ENCODE data around the gene PI16.

The PI16 gene

DNA sequence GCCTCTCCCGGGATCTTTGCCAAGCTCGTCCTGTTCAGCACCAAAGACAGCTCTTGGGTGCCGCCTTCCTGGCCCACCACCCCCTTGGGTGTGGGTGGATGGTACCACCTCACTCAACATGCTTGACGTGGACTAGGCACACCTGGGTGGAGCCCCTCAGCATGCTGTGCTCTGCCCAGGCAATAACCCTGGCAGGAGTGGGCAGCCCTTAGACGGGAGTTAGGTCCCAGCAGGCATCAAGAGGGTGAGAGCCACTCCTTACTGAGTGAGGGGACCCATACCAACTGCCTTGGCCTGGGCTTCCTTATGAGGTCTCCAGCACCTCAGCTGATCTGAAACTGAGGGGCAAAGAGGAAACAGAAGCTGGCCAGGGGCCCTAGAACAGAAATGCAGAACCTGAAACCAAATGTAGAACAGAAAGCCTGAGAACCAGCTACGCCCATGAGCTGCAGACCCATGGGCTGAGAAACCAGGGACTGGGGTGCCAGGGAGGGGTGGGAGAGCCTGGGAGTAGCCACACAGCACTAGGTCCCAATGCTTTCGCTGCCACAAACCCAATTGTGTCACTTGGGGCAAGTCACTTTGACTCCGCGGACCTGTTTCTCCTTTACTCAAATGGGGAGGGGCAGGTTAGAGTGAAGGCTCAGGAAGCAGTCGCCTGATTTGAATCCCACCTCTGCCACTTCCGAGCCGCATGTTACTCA, 53.0 kb downstream of the PI16 start:
- Histone ChIP-seq H3K27ac (ENCODE audit: low read length) (no peak overlapping the region), H3K9me2 (replicated peaks; ENCODE audit: insufficient read depth, low read length) (no peaks in the 10 kb centered on the region), H3K4me1 (ENCODE audit: low read length) (peaks cover 32% of the 10 kb centered on the region), H3K9me3 (replicated peaks; ENCODE audit: insufficient read depth, low read length) (no peaks in the 10 kb centered on the region), H3K36me3 (replicated peaks; ENCODE audit: insufficient read depth, low read length) (no peaks in the 10 kb centered on the region), H3K4me3 (ENCODE audit: low read length) (no peak overlapping the region), H2AFZ (ENCODE audit: low read length) (no peak overlapping the region), H3K27me3 (replicated peaks; ENCODE audit: insufficient read depth, low read length) (no peaks in the 10 kb centered on the region), H3K79me2 (ENCODE audit: low read length) (no peaks in the 10 kb centered on the region), H3F3A (ENCODE audit: insufficient read depth, low read length) (0 out of 2 replicates have a peak, but pooled peaks cover 5% of the 10 kb centered on the region), H3K4me2 (ENCODE audit: low read depth, low read length) (no peak overlapping the region), H3K9ac (ENCODE audit: low read length) (no peak overlapping the region), H4K20me1 (ENCODE audit: insufficient read depth, low read length) (no peaks in the 10 kb centered on the region)
- DNase-seq = no peak
- TF ChIP-seq EZH2 (optimal IDR thresholded peaks at IDR 0.05; ENCODE audit: low read depth, low read length) (no peak), EZH2phosphoT487 (IDR thresholded peaks at IDR 0.05; ENCODE audit: low read length) (no peak)
- TF ChIP-seq, protein P1, sequence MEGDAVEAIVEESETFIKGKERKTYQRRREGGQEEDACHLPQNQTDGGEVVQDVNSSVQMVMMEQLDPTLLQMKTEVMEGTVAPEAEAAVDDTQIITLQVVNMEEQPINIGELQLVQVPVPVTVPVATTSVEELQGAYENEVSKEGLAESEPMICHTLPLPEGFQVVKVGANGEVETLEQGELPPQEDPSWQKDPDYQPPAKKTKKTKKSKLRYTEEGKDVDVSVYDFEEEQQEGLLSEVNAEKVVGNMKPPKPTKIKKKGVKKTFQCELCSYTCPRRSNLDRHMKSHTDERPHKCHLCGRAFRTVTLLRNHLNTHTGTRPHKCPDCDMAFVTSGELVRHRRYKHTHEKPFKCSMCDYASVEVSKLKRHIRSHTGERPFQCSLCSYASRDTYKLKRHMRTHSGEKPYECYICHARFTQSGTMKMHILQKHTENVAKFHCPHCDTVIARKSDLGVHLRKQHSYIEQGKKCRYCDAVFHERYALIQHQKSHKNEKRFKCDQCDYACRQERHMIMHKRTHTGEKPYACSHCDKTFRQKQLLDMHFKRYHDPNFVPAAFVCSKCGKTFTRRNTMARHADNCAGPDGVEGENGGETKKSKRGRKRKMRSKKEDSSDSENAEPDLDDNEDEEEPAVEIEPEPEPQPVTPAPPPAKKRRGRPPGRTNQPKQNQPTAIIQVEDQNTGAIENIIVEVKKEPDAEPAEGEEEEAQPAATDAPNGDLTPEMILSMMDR (IDR thresholded peaks at IDR 0.05; ENCODE audit: low read length) = no peak

DNA sequence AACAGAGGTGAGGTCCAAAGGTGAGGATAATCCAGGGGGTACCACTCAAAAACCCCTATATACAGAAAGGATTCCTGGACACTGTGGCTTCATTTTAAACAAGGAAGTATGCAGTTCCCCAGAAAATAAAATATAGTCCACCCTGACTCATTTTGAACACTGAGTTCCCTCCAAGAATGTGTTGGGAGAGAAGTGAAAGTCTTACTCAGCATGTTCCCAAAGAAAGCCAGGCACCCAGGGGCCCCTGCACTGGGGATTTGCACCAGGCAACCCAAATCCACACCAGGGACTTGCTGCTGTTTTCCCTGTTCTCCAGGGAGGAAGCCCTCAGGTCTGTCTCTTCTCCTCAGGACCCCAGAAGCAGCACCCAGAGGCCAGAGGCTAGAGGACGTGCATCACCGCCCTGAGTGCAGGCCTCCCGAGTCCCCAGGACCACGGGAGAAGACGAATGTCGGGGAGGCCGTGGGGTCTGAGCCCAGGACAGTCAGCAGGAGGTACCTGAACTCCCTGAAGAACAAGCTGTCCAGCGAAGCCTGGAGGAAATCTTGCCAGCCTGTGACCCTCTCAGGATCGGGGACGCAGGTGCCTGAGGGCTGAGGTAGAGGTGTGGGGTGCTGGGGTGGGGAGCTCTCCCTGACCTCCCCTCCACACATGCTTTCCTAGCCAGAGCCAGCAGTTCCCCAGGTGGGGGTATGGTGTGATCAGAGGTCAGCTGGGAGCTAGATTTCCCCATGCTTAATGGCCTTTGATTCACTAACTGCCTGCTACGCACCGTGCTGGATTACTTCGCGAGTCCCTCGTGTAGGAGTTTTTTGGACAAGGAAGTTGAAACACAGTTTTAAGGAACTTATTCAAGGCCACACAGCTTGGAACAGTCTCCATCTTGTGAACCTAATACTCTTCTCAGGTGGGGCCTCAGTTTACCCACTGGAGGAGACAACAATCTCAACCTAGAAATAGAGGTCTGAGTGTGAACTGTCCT, 54.2 kb downstream of the PI16 start:
- Histone ChIP-seq H2AFZ (ENCODE audit: low read length) (no peak overlapping the region), H3K36me3 (replicated peaks; ENCODE audit: insufficient read depth, low read length) (no peaks in the 10 kb centered on the region), H3K4me1 (ENCODE audit: low read length) (peaks cover 32% of the 10 kb centered on the region), H3K79me2 (ENCODE audit: low read length) (no peaks in the 10 kb centered on the region), H3K4me2 (ENCODE audit: low read depth, low read length) (no peak overlapping the region), H3K9me2 (replicated peaks; ENCODE audit: insufficient read depth, low read length) (no peaks in the 10 kb centered on the region), H3K27ac (ENCODE audit: low read length) (no peak overlapping the region), H3K4me3 (ENCODE audit: low read length) (no peak overlapping the region), H3K9me3 (replicated peaks; ENCODE audit: insufficient read depth, low read length) (no peaks in the 10 kb centered on the region), H3K9ac (ENCODE audit: low read length) (no peak overlapping the region), H3F3A (ENCODE audit: insufficient read depth, low read length) (0 out of 2 replicates have a peak, but pooled peaks cover 5% of the 10 kb centered on the region), H4K20me1 (ENCODE audit: insufficient read depth, low read length) (no peaks in the 10 kb centered on the region), H3K27me3 (replicated peaks; ENCODE audit: insufficient read depth, low read length) (no peaks in the 10 kb centered on the region)
- TF ChIP-seq, protein P1 (IDR thresholded peaks at IDR 0.05; ENCODE audit: low read length) = no peak
- TF ChIP-seq EZH2phosphoT487 (IDR thresholded peaks at IDR 0.05; ENCODE audit: low read length) (no peak), EZH2 (optimal IDR thresholded peaks at IDR 0.05; ENCODE audit: low read depth, low read length) (no peak)
- DNase-seq = no peak

DNA sequence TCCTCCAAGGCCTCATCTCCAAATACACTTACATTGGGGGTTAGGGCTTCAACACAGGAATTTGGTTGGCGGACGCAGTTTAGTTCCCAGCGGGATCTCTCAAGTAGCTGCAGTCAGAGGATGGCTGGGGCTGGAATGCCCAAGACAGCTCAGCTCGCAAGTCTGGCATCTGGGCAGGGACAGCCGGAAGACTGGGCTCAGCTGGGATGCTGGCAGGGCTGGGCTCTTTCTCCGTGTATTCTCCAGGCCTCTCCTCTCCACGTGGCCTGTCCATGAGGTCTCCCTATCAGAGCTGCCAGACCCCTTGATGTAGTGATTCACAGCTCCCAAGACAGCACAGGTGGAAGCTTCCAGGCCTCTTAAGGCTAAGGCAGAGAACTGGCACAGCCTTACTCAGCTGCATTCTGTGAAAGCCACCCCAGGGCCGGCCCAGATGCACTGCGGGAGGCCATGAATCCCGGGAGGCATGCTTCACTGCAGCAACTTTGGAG, 55.9 kb downstream of the PI16 start:
- Histone ChIP-seq H3K4me1 (ENCODE audit: low read length) (peaks cover 19% of the 10 kb centered on the region), H2AFZ (ENCODE audit: low read length) (no peak overlapping the region), H3K9ac (ENCODE audit: low read length) (no peak overlapping the region), H3F3A (ENCODE audit: insufficient read depth, low read length) (0 out of 2 replicates have a peak, but pooled peaks cover 5% of the 10 kb centered on the region), H3K9me3 (replicated peaks; ENCODE audit: insufficient read depth, low read length) (no peaks in the 10 kb centered on the region), H3K36me3 (replicated peaks; ENCODE audit: insufficient read depth, low read length) (no peaks in the 10 kb centered on the region), H3K27ac (ENCODE audit: low read length) (no peak overlapping the region), H4K20me1 (ENCODE audit: insufficient read depth, low read length) (no peaks in the 10 kb centered on the region), H3K27me3 (replicated peaks; ENCODE audit: insufficient read depth, low read length) (no peaks in the 10 kb centered on the region), H3K9me2 (replicated peaks; ENCODE audit: insufficient read depth, low read length) (no peaks in the 10 kb centered on the region), H3K4me2 (ENCODE audit: low read depth, low read length) (no peak overlapping the region), H3K79me2 (ENCODE audit: low read length) (no peaks in the 10 kb centered on the region), H3K4me3 (ENCODE audit: low read length) (no peak overlapping the region)
- no peak for DNase-seq
- TF ChIP-seq, protein P1 (IDR thresholded peaks at IDR 0.05; ENCODE audit: low read length) = no peak
- TF ChIP-seq EZH2phosphoT487 (IDR thresholded peaks at IDR 0.05; ENCODE audit: low read length) = no peak
- no peak for TF ChIP-seq EZH2 (optimal IDR thresholded peaks at IDR 0.05; ENCODE audit: low read depth, low read length)

All from MM.1S (cell line).